Chondrocyte (in vitro differentiated cells): ENCODE data around the gene NTSR1. TPM values are rescaled to one million over a fixed set of nuclear protein-coding genes. Genes with fewer than 3 reads are reported as not detected.

Experiments
- DNase-seq: peaks from one replicate; pipeline ENCODE4 v3.0.0; 2021; ENCODE audit warnings: mixed read lengths, low spot score
- H3K27ac Mint-ChIP-seq: one replicate; pipeline ENCODE4 v1.8.0; 2021; ENCODE audit warnings: mild to moderate bottlenecking, moderate library complexity, mixed read lengths; ENCODE audit not compliant: unreplicated experiment
- H3K27me3 Mint-ChIP-seq: 2 replicates; pipeline ENCODE4 v1.8.0; 2021; ENCODE audit warnings: low read depth, mixed read lengths
- H3K36me3 Mint-ChIP-seq: 2 replicates; pipeline ENCODE4 v1.8.0; 2021; ENCODE audit warnings: low read depth, mixed read lengths
- H3K4me1 Mint-ChIP-seq: 2 replicates; pipeline ENCODE4 v1.8.0; 2021; ENCODE audit warnings: low read depth, mild to moderate bottlenecking, mixed read lengths
- H3K4me3 Mint-ChIP-seq: one replicate; pipeline ENCODE4 v1.8.0; 2021; ENCODE audit warnings: mild to moderate bottlenecking, moderate library complexity, mixed read lengths; ENCODE audit not compliant: unreplicated experiment
- H3K9me3 Mint-ChIP-seq: 2 replicates; pipeline ENCODE4 v1.8.0; 2021; ENCODE audit warnings: low read depth, mixed read lengths
- CTCF ChIP-seq: fragments of 200-600 bp; sonication (generic); IDR thresholded peaks from 2 replicates; pipeline ENCODE4 v1.5.0; 2021; ENCODE audit warnings: antibody characterized with exemption, mild to moderate bottlenecking, moderate library complexity
- total RNA-seq: library from RNA; stranded (reverse); gene quantifications from 3 replicates; pipeline ENCODE4 v1.2.1, GENCODE V29; 2021

Gene NTSR1
- total RNA-seq, 1 donor from 2014 or later, result not detected

GRCh38 chr20:62675156-62675876 is 33.3 kb upstream of the NTSR1 start:
- H3K9me3 Mint-ChIP-seq, result peaks cover 8% of the 10 kb centered on the region
- peaks cover 5% of the 10 kb centered on the region for H3K36me3 Mint-ChIP-seq
- DNase-seq, result no peak
- no peaks in the 10 kb centered on the region for H3K4me1 Mint-ChIP-seq
- no peak for TF ChIP-seq CTCF
- no peak overlapping the region for H3K27ac Mint-ChIP-seq
- H3K4me3 Mint-ChIP-seq, result no peak overlapping the region
- peaks cover 25% of the 10 kb centered on the region for H3K27me3 Mint-ChIP-seq

- TF ChIP-seq CTCF, result no peak
- no peak for DNase-seq
- H3K27ac Mint-ChIP-seq, result no peak overlapping the region
- H3K36me3 Mint-ChIP-seq, result peaks cover 8% of the 10 kb centered on the region
- H3K27me3 Mint-ChIP-seq, result peaks cover 29% of the 10 kb centered on the region
- peaks cover 13% of the 10 kb centered on the region for H3K9me3 Mint-ChIP-seq
- no peak overlapping the region for H3K4me3 Mint-ChIP-seq
- no peaks in the 10 kb centered on the region for H3K4me1 Mint-ChIP-seq
Observed at GRCh38 chr20:62675877-62676260, 32.8 kb upstream of the NTSR1 start.

- DNase-seq, result no peak
- TF ChIP-seq CTCF, result no peak
- Mint-ChIP-seq H3K4me1 (no peaks in the 10 kb centered on the region), H3K27ac (no peak overlapping the region), H3K36me3 (peaks cover 10% of the 10 kb centered on the region), H3K27me3 (peaks cover 34% of the 10 kb centered on the region), H3K9me3 (peaks cover 13% of the 10 kb centered on the region), H3K4me3 (no peak overlapping the region)
Observed at GRCh38 chr20:62676976-62677375, 31.7 kb upstream of the NTSR1 start.

GRCh38 chr20:62677678-62678077 is 31.0 kb upstream of the NTSR1 start:
- no peak overlapping the region for H3K27ac Mint-ChIP-seq
- no peak overlapping the region for H3K4me3 Mint-ChIP-seq
- H3K36me3 Mint-ChIP-seq, result peaks cover 10% of the 10 kb centered on the region
- H3K4me1 Mint-ChIP-seq, result no peaks in the 10 kb centered on the region
- peaks cover 37% of the 10 kb centered on the region for H3K27me3 Mint-ChIP-seq
- TF ChIP-seq CTCF, result no peak
- H3K9me3 Mint-ChIP-seq, result peaks cover 13% of the 10 kb centered on the region
- no peak for DNase-seq

- peaks cover 10% of the 10 kb centered on the region for H3K36me3 Mint-ChIP-seq
- no peak overlapping the region for H3K27ac Mint-ChIP-seq
- H3K4me1 Mint-ChIP-seq, result no peaks in the 10 kb centered on the region
- TF ChIP-seq CTCF, result no peak
- H3K4me3 Mint-ChIP-seq, result no peak overlapping the region
- DNase-seq, result no peak
- H3K27me3 Mint-ChIP-seq, result peaks cover 40% of the 10 kb centered on the region
- peaks cover 13% of the 10 kb centered on the region for H3K9me3 Mint-ChIP-seq
Observed at GRCh38 chr20:62678553-62678952, 30.1 kb upstream of the NTSR1 start.
